Left lung (tissue), 10 donors: ENCODE results near the gene ALDH1A2. TPM values are rescaled to one million over a fixed set of nuclear protein-coding genes. Genes with fewer than 3 reads are reported as not detected.

Source experiments
- ATAC-seq: fragments of 200-7000 bp; cut with Tn5 transposase; one replicate; pipeline ENCODE4 v1.9.1; 2020; ENCODE audit warnings: moderate library complexity
- DNase-seq, 4 donors: peaks; one replicate each; pipeline ENCODE4 v3.0.0-alpha.2; 2013 to 2020
- H3K27ac ChIP-seq, 2 donors: fragments of 200-600 bp; sonication (generic) in 1 of 2; one replicate each; pipeline versions ENCODE4 v1.5.0 to v1.8.0; 2020 to 2021
- H3K27me3 ChIP-seq, 2 donors: fragments of 200-600 bp; sonication (generic) in 1 of 2; one replicate each; pipeline versions ENCODE4 v1.5.0 to v1.8.0; 2020 to 2021
- H3K36me3 ChIP-seq, 2 donors: fragments of 200-600 bp; sonication (generic) in 1 of 2; one replicate each; pipeline versions ENCODE4 v1.5.0 to v1.8.0; 2020 to 2021
- H3K4me1 ChIP-seq, 2 donors: fragments of 200-600 bp; one replicate each; pipeline ENCODE4 v1.8.0; 2021
- H3K4me3 ChIP-seq, 2 donors: fragments of 200-600 bp; sonication (generic) in 1 of 2; one replicate each; pipeline versions ENCODE4 v1.5.0 to v1.8.0; 2020 to 2021; ENCODE audit warnings: mild to moderate bottlenecking in 1 of 2
- H3K9me3 ChIP-seq, 2 donors: fragments of 200-600 bp; sonication (generic) in 1 of 2; one replicate each; pipeline versions ENCODE4 v1.5.0 to v1.8.0; 2020 to 2021
- CTCF ChIP-seq, 2 donors: fragments of 200-600 bp; sonication (generic) in 1 of 2; IDR thresholded peaks; one replicate each; pipeline versions ENCODE4 v1.5.0 to v1.8.0; 2021; ENCODE audit warnings: antibody characterized with exemption in 2 of 2
- intact Hi-C, 2 donors: fragments of 100-400 bp; cut with DNase I; formaldehyde crosslinking; loops; one replicate each; pipeline versions ENCODE4 v1.11.2 to v1.14.2; 2022
- polyA plus RNA-seq, 6 donors: library from polyadenylated mRNA; unstranded; fragments of 120-200 nt; gene quantifications; one replicate each; pipeline ENCODE4 v1.2.1, GENCODE V29; 2013; ENCODE audit not compliant: insufficient read length in 6 of 6
- total RNA-seq, 2 donors: library from RNA; stranded (reverse); fragmentation: NEBNext Ultra II Directional; extraction: Animal tissue kit (Norgen Biotek cat#: 25700); gene quantifications; one replicate each; pipeline ENCODE4 v1.2.1, GENCODE V29; 2021
- donor health status: DM: no; HTN: yes; CAD: no.
- donor health status: DM: no; HTN: no; CAD: no.

ALDH1A2 gene
- total and polyA plus RNA-seq, 8 donors, result 3.7 to 68.2 (median 52.0) TPM

DNA sequence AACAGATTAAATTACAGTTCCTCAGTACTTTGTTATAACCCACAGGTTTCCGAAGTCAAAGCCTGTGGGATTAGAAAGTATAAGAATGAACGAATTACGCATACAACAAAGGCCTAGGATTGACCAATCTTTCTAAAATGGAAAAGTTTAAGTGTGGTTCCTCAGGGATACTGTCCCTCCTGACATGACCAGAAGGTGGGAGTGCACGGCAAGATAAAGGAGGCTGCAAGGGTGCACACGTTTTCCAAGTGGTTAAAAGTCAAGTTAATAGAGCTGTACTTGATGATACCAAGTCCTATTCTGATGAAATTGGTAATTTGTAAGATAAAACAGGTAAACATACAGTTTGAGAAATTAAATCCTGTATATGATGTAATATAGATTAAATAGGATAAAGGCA lies 96.2 kb downstream of the ALDH1A2 start:
- Histone ChIP-seq H3K27ac (no peak overlapping the region), H3K4me3 (no peak overlapping the region), H3K9me3 (no peaks in the 10 kb centered on the region), H3K27me3 (no peaks in the 10 kb centered on the region), H3K36me3 (no peaks in the 10 kb centered on the region), H3K4me1 (no peaks in the 10 kb centered on the region)
- no peak for TF ChIP-seq CTCF (IDR thresholded peaks at IDR 0.05)
- DNase-seq (peak in 1 of 4 donors; percentile 24), ATAC-seq (peak; percentile 36)
- intact Hi-C loops, result no loop called here

DNA sequence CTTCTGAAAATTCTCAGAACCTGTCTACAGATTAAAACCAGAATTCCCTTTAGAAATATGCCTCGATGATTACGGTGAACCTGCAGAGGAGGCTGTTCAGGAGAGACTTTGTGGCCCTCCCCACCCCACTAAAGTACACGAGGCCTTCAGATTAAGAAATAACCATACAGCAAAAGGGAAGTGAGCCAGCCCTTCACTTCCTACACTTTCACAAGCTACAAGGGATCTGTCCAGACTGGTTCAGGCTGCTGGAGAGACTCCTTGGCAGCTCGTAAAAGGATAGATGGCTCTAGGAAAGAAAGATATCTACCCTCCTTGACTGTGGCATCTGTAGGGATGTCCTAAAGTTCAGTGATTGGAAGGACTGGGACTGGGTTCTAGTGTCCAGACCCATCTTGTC lies 102.6 kb downstream of the ALDH1A2 start:
- Histone ChIP-seq H3K36me3 (no peaks in the 10 kb centered on the region), H3K4me3 (no peak overlapping the region), H3K27me3 (no peaks in the 10 kb centered on the region), H3K9me3 (no peaks in the 10 kb centered on the region), H3K4me1 (no peaks in the 10 kb centered on the region), H3K27ac (no peak overlapping the region)
- ATAC-seq (no peak), DNase-seq (no peak)
- intact Hi-C loops, result no loop called here
- TF ChIP-seq CTCF (IDR thresholded peaks at IDR 0.05), result no peak

DNA sequence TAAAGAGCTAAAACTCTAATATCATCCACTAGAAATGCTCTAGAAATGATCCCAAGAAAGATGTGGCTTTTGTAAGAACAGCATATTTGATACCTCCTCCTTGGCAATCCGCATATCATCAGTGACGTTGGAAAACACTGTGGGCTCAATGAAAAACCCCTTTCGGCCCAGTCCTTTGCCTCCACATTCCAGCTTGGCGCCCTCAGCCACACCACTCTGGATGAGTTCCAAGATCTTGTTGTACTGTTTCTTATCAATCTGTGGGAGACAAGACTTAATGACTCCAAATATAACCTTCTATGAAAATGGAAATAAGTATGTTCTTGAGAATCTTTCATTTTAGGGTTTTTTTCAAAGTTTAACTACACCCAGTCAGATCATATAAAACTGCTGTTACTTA lies 103.6 kb downstream of the ALDH1A2 start:
- no peak overlapping the region for H3K4me3 ChIP-seq
- ATAC-seq (no peak), DNase-seq (no peak)
- H3K4me1 ChIP-seq, result no peaks in the 10 kb centered on the region
- no peaks in the 10 kb centered on the region for H3K27me3 ChIP-seq
- H3K36me3 ChIP-seq, result no peaks in the 10 kb centered on the region
- TF ChIP-seq CTCF (IDR thresholded peaks at IDR 0.05), result no peak
- H3K27ac ChIP-seq, result no peak overlapping the region
- intact Hi-C loops, result no loop called here
- no peaks in the 10 kb centered on the region for H3K9me3 ChIP-seq

- Histone ChIP-seq H3K4me1 (no peaks in the 10 kb centered on the region), H3K27me3 (no peaks in the 10 kb centered on the region), H3K36me3 (no peaks in the 10 kb centered on the region), H3K9me3 (no peaks in the 10 kb centered on the region), H3K4me3 (no peak overlapping the region), H3K27ac (no peak overlapping the region)
- intact Hi-C loops, result no loop called here
- ATAC-seq (no peak), DNase-seq (no peak)
- TF ChIP-seq CTCF (IDR thresholded peaks at IDR 0.05), result no peak
These were observed 108.4 kb downstream of the ALDH1A2 start for GRCh38 chr15:57957113-57957512.

GRCh38 chr15:57953874-57954273 lies 111.6 kb downstream of the ALDH1A2 start:
- Histone ChIP-seq H3K4me3 (no peak overlapping the region), H3K9me3 (no peaks in the 10 kb centered on the region), H3K36me3 (no peaks in the 10 kb centered on the region), H3K4me1 (no peaks in the 10 kb centered on the region), H3K27ac (no peak overlapping the region), H3K27me3 (no peaks in the 10 kb centered on the region)
- DNase-seq (no peak), ATAC-seq (no peak)
- intact Hi-C loops, result no loop called here
- no peak for TF ChIP-seq CTCF (IDR thresholded peaks at IDR 0.05)
